Measurements from ENCODE around the gene SERPINA5.

SERPINA5 gene

DNA sequence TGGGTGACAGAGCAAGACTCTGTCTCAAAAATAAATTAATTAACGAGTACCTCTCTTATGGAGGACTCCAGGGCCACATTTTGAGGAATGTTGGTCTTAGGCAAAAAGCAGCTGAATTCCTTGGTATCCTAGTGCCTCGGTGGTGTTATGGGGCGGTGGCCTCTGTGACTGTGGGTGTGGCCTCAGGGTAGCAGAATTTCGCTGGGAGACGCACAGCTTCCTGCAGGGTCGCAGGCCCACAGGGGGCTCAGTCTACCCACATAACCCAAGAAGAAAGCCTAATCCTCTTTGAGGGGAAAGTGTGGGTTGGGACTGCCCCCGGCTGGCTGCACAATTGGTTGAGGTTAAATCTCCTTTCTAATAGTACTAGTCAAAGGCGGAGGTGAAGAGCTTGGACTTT, 31.2 kb upstream of the SERPINA5 start:
- DNase-seq (ENCODE audit: low spot score) = no peak

GRCh38 chr14:94555991-94556390, 25.2 kb upstream of the SERPINA5 start:
- no peak for DNase-seq (ENCODE audit: low spot score)

GRCh38 chr14:94557327-94557726, 23.9 kb upstream of the SERPINA5 start:
- no peak for DNase-seq (ENCODE audit: low spot score)

DNA sequence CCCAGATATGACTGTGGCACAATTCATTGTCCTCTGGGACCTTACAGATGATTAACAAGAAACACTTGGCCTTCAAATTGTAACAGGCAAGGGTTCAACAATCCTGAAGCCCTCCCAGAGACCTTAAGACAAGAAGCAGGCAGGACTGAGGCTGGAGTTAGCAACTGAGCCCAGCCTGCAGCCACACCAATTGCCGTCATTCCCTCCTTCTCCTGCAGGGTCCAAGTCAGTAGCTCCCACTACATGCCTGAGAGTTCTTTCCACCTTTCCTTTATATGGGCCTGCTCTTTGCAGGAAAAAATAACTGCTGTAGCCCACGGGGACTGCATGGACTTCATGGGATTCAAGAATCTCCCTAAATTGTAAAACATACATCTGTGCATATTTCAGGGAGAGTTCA, 22.4 kb upstream of the SERPINA5 start:
- no peak for DNase-seq (ENCODE audit: low spot score)

DNA sequence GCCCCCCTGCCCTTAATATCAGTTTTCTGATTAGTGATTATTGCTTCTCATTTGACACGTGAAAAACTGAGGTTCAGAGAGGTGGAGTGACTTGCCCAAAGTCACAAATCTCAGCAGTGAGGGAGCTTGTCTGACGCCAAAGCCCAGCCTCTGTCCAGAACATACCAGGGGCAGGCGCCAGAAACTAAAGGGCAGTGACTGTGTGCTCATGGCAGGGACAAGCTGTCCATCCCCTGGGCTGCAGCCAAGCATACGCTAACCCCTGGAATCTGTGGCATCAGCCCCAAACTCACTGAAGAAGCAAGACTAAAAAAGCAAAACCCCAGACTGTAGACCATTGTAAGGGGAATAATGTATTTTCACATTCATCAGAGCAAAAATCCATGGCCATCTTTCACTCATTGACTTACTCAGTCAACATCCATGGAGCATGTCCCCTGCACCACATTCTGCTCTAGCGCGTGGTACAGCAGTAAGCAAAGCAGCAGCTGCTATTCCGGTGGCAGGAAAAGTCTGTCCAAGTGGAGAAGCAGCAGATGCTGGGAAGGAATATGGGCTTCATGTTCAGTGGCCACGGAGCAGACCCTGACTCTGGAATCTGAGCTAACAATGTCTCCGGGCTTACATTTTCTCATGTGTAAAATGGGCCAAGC, 21.5 kb upstream of the SERPINA5 start:
- DNase-seq (ENCODE audit: low spot score) = no peak

DNA sequence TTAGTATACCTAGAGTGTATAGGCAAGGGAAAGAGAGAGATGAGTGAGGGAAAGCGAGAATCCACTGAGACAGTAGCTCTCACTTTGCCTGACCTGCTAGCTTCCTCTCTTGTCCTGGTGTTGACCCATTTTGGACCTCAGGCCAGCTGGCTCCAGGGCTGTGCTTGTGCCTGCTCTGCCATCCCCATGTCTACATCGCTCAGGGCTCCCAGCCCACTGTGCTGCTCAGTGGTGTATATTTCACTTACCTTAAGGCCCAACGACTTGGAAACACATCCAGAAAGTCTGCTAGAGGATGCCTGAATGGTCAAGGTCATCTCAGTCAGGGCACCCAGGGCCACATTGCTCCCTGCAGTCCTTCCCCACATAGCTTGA, 20.9 kb upstream of the SERPINA5 start:
- DNase-seq (ENCODE audit: low spot score) = no peak

DNA sequence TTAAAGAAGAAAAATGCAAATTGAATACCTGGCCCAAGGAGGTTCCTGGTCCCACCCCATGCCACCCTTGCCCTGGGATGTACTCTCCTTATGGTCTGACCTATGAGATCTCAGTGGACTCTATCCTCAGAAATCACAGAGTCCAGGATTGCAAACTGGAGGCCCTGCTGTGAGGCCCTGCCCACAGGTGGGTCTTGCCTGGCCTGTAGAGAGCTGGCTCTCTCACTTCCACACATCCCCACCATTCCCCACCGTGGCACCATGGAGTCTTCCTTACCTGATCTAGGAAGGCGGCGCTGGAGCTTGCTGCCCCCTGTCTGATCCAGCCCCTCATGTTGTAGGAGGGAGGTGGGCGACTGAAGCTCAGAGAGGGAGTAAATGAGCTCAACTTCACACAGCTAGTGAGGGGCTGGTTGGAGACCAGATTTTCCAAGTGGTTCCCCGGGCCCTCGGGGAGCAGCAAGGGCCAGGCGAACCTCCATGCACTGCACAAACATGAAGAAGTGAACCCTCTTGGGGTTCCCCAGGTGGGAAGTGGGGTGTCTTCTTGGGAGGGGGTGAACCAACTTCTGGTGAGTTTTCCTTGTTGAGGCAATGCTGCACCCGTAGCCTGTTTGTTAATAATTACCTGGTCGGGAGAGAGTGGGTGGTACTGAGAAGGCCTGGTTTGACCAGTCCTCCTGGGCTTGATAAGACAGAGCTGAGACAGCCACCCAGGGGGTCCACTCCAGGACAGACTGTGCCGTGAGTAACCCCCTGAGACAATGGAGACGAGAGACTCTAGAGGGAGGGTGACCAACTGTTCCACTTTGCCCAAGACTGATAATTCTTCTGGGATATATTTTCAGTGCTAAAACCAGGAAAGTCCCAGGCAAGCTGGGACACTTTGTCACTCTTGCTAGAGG, 20.2 kb upstream of the SERPINA5 start, which contains the start of gene SERPINA4:
TSS of gene SERPINA4 (plus strand) at position 692 of the 905 bp plus-strand sequence. CDS start 2,041 bp downstream, outside the sequence.
- DNase-seq (ENCODE audit: low spot score) = peak; percentile 46

- no peak for DNase-seq (ENCODE audit: low spot score)
Measured at GRCh38 chr14:94561656-94562010, 19.6 kb upstream of the SERPINA5 start.

DNA sequence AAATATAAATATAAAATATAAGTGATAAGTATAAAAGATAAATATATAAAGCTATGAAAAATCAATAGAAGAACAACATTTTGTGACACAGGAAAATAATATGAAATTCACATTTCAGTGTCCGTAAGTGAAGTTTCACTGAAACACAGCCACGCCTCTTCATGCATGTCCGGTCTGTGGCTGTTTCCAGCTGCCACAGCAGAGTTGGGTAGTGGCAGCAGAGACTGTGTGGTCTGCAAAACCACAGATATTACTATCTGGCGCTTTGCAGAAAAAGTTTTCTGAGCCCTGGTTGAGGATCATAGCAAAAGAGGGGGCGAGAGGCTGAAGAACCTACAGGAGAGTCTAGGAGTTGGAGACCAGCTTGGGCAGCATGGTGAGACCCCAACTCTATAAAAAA, 19.2 kb upstream of the SERPINA5 start:
- DNase-seq (ENCODE audit: low spot score) = no peak

GRCh38 chr14:94562941-94563883, 18.0 kb upstream of the SERPINA5 start:
- DNase-seq (ENCODE audit: low spot score) = no peak

GRCh38 chr14:94564381-94564780, 16.8 kb upstream of the SERPINA5 start:
- no peak for DNase-seq (ENCODE audit: low spot score)

DNA sequence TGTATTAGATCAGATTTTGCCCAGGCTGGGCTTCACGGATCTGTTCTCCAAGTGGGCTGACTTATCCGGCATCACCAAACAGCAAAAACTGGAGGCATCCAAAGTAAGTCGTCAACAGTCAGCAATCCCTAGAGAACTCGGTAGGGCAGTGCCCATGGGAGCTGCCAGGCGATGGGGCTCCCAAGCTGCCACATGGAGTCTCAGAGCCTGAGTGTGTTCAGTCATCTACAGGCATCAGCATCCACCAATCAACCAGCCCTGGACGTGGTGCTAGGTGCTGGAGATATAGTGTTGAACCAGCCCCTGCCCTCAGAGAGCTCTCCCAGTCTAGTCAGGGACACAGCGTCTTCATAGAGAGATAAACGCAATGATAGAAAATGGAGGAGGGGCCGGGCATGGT, 13.0 kb upstream of the SERPINA5 start:
- no peak for DNase-seq (ENCODE audit: low spot score)

GRCh38 chr14:94569381-94570001, 11.7 kb upstream of the SERPINA5 start:
- DNase-seq (ENCODE audit: low spot score) = no peak

- no peak for DNase-seq (ENCODE audit: low spot score)
Measured at GRCh38 chr14:94570002-94570400, 11.2 kb upstream of the SERPINA5 start.

DNA sequence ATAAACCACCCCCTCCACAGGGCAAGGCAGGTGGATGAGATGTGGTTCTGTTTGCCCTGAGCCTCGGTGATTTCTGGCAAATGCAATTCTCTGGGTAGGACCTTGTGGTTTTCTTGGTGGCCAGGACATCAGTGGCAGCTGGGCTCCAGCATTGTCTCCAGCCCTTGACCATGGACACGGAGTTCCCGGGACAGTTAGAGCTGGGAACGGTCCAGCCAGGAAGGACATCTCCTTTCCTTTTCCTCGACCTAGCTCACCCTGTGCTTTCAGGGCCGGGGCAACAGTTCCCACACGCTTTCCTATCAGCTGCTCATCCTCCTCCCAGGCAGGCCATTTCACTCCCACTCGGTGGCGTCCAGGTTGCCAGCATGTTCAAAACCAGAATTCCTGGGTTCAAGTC, 10.8 kb upstream of the SERPINA5 start:
- DNase-seq (ENCODE audit: low spot score) = no peak

DNA sequence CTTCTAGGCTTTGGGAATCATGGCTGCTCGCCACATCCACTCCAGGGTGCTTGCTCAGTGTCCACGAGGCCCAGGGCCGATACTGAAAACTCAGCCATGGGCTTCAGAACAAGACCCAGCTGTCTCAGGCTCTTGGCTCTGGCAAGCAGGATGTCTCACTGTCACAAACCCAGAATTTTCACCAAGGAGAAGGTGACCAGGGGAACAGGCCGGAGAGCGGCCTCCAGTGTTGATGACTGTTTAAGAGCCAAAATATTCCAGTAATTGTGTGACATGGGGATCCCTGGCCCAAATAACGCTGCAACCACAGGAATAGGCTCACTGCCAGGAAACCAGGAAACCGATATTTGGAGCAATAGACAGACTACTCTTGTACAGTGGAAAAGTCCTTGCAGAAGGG, 9.8 kb upstream of the SERPINA5 start:
- no peak for DNase-seq (ENCODE audit: low spot score)

DNA sequence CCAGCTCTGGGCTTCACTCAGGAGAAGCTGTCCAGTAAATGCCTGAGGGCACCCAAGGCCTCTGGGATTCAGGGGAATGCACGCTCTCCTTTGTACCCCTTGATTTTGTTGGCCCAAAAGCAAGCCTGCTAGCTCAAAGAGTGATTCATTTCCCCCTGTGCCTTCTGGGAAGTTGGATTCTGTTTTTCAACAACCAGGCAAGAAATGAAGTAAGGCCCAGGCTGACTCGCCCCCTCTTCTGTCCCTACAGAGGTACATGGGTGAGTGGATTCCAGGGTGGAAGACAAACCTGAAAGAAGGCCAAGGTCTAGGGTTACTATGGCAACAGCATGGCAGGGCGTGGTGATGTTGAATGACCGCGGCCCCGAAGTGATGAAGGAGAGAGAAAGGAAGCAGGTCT, 9.3 kb upstream of the SERPINA5 start:
- no peak for DNase-seq (ENCODE audit: low spot score)

DNA sequence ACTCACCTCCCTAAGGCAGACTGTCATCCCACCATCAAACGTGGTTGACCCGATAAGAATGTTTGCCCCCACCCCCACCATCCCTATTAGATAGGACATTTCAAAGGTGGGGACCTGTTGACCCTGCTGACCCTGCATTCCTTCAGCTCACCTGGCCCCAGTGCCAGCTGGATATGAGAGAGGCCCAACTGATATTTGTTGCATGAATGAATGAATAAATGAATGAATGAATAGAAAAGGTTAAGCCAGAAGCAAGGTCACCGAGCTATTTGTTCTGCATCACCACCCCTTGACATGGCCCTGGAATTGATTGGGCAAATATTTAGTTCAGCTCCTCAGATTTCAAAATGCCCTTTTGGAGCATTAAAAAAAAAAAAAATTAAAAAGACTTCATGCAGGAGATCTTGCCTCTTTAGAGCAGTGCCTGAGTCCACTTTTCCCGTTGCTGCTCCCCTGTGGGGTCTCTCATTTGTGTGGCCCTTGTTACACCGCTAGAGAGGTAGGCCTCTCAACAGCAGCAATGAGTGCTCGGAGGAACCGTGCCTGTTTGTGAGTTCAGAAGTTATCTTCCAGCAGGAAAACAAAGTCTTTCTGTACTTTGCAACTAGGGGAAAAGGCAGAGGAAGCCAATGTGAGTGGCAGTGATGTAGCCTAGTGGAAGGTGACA, 8.5 kb upstream of the SERPINA5 start:
- DNase-seq (ENCODE audit: low spot score) = peak; percentile 30

DNA sequence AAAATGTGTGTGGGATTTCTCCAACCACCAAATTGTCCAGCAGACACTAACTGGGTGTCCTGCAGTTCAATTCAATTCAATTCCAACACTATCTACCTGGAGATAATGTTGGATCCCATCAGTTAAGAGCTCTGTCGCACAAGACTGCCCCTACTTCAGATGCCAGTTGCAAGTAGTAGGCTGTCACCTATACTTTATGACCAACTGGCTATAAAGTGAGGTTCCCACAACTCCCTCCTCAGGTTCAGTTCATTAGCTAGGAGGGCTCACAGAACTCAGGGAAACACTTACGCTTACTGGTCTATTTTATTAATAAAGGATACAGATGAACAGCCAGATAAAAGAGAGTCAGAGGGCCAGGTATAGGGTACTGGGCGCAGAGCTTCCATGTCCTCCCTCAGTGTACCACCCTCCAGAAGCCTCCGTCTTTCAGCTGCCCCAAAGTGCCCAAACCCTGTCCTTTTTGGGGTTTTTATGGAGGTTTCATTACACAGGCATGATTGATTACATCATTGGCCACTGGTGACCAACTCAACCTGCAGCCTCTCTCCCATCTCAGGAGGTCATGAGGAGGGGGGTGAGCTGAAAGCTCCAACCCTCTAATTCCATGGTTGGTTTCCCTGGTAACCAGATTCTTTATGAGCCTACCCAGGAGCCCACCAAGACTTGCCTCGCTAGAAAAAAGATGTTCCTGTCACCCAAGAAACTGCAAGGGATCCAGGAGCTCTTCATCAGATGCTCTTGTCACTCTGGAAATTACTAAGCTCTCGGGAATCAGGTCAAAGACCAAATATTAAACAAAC, 7.5 kb upstream of the SERPINA5 start:
- no peak for DNase-seq (ENCODE audit: low spot score)

GRCh38 chr14:94574336-94574735, 6.9 kb upstream of the SERPINA5 start:
- DNase-seq (ENCODE audit: low spot score) = no peak
